VCaP (cell line): Measurements from ENCODE around the gene SGK1.

Experiments
- H3K27ac ChIP-seq: fragments of 450-650 bp; 2 replicates; pipeline ENCODE4 v1.5.1; 2017
- TF ChIP-seq, protein P1 (sequence below): fragments of 450-650 bp; conservative IDR thresholded peaks from 2 replicates; pipeline ENCODE4 v1.5.1; 2017; ENCODE audit warnings: mild to moderate bottlenecking, moderate library complexity

Gene SGK1

DNA sequence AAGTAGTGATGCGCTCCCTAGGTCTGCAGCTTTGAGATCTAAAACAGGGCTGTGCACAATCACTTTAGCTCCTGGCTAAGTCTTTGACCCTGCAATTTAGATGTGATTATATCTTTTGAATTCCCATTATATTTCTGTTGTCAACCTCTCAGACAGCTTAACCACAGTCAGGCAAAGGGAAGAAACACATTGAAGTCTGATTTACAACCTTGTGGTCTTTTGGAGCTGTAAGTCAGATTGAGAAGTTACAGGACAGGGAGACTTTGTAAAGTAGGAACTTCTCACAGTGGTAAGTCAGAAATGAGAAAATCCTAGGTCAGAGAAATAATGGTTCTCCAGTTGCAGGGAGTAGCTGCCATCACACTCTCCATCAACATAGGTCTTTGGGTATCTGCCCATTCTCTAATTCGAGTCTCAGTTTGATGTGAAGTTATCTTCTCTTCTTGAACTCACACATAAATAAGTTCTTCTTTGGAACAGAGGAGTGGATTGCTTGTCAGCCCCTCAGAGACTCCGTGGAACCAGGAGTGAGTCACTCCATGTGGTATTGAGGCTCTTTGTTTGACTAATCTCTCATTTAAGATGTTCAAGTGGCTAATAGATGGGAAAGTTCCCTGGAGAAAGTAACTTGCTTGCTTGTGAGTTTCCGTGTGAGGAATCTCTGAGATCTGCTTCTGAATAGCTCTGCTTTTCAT lies 35.0 kb upstream of the SGK1 start:
- TF ChIP-seq, protein P1, sequence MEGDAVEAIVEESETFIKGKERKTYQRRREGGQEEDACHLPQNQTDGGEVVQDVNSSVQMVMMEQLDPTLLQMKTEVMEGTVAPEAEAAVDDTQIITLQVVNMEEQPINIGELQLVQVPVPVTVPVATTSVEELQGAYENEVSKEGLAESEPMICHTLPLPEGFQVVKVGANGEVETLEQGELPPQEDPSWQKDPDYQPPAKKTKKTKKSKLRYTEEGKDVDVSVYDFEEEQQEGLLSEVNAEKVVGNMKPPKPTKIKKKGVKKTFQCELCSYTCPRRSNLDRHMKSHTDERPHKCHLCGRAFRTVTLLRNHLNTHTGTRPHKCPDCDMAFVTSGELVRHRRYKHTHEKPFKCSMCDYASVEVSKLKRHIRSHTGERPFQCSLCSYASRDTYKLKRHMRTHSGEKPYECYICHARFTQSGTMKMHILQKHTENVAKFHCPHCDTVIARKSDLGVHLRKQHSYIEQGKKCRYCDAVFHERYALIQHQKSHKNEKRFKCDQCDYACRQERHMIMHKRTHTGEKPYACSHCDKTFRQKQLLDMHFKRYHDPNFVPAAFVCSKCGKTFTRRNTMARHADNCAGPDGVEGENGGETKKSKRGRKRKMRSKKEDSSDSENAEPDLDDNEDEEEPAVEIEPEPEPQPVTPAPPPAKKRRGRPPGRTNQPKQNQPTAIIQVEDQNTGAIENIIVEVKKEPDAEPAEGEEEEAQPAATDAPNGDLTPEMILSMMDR: no peak
- no peak overlapping the region for H3K27ac ChIP-seq

DNA sequence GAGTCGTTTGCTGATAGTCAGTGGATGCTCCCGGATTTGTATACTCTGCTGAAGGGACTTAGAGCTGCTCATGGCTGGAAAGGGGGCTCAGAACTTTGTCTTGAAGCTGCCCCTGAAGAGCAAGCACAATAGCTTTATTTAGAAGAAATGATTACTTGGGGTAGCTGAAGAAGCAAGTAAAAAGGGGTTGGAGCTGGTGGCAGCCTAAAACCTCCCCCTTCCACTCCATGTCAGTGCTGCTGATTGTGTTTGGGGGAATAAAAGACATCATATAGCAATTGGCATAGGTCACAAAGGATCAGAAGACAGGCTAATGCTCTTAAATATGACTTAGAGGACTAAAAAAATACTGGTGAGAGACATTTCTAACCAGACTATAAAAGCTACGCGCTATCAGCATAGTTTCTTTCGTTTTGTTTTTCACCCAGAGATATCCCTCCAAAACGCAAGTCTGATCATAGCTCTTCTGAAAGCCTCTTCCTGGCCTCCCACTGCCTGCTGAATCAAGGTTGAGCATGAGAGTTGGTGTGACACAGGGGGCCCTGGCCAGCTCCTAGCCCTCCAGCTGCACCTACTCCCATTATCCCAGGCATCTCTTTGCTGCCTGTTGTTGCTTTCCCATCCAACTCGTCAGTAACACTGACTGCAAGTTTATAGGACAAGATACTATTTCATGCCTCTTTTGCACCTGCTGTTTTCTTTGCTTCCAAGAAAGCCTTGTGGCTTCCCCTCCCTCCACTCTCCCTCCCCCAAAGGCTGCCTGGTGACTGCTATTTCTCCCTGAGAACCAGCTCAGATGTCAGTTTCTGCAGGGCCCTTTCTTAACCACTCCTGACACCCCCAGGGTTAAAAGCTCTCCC lies 33.9 kb upstream of the SGK1 start:
- H3K27ac ChIP-seq: no peak overlapping the region
- TF ChIP-seq, protein P1: no peak

DNA sequence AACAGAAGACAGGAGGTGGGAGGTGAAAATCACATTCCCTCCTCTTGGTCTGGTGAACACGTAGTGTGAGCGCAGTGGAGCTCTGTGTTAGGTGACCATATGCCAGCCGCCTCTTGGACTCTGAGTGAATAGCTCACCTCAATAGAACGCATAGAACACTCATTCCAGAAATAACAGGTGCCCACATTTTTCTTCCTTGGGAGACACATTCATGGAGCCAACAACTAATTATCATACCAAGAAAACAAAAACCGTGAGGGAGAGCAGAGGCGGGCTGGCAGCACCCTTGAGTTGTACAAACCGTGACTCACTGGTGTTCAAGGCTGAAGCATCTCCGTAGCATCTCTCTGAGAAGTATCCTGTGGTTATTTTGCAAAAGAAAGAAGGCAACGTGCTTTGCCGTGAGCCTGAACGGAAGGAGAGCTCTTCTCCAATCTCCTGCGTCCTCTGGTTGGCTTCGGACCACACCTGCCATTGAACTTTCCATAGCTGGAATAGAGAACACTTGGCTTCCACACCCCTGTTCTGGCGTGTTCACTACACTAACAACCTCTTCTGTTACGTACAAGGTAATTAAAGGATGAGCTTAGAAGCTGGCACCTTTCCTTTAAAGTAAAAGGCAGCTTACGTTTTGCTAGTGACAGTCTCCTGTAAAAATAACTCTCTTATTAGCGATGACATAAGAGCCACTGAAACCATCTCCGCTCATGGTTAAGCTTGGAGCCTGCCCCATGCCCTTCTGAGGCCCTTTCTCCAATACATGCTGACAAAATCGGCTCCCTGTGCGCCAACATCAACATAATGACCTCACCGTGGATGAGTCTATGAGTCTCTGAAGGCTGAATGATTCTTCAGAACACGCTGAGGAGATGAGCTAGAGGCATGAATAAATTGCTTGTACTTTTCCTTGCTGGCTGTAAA lies 30.2 kb upstream of the SGK1 start:
- TF ChIP-seq, protein P1: no peak
- no peak overlapping the region for H3K27ac ChIP-seq

DNA sequence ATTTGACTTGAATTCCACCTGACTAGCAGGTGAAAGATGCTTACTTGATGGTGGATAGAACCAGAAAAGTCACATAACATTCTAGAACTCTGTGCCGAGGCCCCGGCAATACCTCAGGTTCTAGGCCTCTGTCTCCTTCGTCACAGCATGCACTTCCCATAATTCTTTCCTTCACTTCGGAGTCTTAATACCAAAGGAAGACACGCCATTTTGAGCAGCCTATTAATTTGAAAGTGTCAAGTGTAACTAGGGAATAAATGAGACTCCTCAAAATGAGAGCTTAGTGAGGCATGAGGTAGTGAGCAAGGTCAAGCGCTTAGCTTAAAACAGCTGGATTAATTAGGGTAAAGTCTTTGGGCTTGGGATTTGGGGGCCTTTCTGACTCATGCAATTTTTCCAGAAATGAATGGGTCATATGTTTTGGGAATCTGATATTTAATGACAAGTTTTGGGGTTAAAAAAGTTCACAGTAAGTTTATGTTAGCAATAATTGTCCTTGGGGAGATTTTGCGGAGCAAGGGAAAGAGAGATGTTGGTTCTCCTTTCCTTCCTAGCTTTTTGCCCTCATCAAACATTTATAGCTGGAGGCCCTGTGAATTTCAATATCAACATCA lies 29.1 kb upstream of the SGK1 start:
- TF ChIP-seq, protein P1: no peak
- no peak overlapping the region for H3K27ac ChIP-seq

DNA sequence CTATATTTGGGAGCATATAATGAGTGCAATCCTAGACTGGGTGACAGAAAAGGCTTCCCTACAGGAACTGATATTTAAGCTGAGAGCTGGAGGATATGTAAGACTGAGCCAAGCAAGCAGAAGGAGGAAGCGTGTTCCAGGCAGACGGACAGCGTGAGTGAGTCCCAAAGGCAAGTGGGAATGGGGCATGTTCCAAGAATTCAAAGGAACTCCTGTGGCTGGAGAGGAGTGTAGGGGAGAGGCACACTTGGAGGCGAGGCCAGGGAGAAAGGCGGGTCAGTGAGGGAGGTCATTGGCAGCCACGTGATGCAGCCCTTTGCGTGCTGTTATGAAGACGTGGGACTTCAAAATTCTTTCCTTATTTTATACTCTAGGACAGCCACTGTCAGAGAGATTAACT lies 27.9 kb upstream of the SGK1 start:
- H3K27ac ChIP-seq: no peak overlapping the region
- TF ChIP-seq, protein P1: no peak

DNA sequence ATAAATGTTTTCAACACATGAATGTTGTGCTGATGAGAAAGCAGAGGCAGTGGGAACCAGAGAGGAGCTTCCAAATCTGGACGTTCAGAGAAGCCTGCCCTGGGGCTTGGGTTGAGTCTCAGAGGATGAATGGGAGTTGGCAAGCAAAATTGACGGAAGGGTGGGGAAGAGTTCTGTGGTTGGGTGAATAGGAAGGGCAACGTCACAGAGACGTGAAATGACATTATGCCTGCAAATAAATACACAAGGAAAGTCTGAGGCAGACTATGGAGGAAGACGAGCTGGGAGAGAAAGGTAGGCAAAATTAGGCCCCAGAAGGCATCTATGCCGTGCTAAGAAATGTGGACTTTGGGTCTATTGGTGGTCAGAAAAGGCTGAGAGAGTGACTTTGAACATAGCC lies 25.2 kb upstream of the SGK1 start:
- no peak overlapping the region for H3K27ac ChIP-seq
- TF ChIP-seq, protein P1: no peak
